Measurements from ENCODE around the gene EFHC2.
"Not testable (repeated sequence)": the region's sequence is repeated elsewhere in the genome, so short reads cannot be mapped to it uniquely, and the experiment has no call there.

EFHC2 gene

GRCh38 chrX:44290718-44291117, 52.8 kb downstream of the EFHC2 start:
- DNase-seq = no peak

GRCh38 chrX:44282753-44283152, 60.7 kb downstream of the EFHC2 start:
- no peak for DNase-seq

- no peak for DNase-seq
Measured at GRCh38 chrX:44280116-44280515, 63.4 kb downstream of the EFHC2 start.

DNA sequence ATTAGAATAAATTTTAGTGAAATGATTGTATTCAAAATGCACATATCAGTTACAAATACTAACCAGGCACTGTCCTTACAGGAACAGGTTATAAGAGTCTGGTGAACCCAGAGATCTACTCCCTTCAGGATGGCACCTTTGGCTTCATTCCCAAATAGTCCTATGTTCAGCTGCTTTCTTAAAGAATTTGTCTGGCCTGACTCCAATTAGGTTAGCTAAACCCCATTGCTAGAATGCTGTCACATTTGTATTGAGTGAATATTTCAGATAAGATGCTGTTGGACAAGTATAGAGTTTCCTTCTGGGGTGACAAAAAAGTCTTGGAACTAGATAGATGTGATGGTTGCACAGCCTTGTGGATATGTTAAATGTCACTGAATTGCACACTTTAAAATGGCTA, 69.4 kb downstream of the EFHC2 start:
- DNase-seq = no peak

DNA sequence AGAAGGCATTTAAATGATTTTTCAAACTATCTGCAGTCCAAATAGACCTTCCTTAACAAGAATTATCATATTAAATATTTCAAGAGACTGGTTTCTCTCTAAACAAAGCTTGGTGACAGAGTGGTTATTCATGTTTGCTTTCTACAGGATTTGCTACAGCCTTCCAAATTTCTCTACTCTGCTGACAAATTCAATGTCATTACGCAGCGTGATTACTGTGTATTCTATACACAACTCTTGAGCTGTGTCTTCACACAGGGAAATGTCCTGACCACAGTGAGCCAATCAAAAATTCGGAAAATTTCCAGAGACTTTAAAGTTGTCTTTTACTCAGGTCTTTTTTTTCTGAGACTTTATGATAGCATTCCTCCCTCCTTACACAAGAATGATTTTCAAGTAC, 75.6 kb downstream of the EFHC2 start:
- DNase-seq = no peak

- DNase-seq = no peak
Measured at GRCh38 chrX:44267116-44267515, 76.4 kb downstream of the EFHC2 start.

DNA sequence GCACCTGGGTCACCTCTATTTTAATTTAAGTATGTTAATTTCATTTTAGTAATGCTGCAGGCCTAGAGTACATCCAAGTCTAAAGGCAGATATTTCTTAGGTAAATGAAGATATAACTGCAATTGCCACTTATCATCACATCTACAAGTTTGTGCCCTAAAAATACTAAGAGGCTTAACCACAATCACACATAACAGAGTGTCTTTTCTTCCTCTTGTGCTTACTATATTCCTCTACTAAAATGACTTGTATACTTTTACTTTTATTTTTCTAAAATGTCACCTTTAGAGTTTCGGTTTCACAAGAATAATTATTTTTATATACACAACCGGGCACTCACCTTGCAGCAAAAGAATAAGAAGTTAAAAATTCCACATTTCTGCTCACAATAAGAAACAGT, 77.9 kb downstream of the EFHC2 start:
- DNase-seq = no peak

GRCh38 chrX:44264936-44265335, 78.5 kb downstream of the EFHC2 start:
- DNase-seq = no peak

- DNase-seq = no peak
Measured at GRCh38 chrX:44261286-44261685, 82.2 kb downstream of the EFHC2 start.

DNA sequence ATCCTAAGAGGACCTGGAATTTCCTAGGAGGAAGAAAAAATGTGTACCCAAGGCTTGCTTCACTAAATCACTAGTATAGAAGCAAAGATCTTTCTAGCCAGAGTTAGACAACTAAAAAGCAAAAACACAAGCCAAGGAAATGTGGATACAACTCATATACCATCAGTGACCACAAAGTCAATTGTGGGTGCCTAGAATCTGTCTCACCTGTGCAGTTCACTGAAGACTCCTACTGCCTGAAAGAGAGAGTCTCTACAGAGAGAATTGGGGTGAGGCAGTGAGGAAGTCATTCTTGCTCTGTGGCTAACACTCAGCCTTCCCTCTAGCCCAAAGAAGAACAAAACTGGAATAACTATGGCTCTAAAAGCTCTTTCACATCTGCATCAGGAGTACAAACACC, 82.9 kb downstream of the EFHC2 start:
- no peak for DNase-seq

DNA sequence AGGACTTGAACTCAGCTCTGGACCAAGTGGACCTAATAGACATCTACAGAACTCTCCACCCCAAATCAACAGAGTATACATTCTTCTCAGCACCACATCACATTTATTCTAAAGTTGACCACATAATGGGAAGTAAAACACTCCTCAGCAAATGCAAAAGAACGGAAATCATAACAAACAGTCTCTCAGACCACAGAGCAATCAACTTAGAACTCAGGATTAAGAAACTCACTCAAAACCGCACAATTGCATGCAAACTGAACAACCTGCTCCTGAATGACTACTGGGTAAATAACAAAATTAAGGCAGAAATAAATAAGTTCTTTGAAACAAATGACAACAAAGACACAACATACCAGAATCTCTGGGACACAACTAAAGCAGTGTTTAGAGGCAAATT, 87.7 kb downstream of the EFHC2 start:
- DNase-seq = not testable (repeated sequence)

GRCh38 chrX:44253575-44253942, 89.9 kb downstream of the EFHC2 start:
- DNase-seq = no peak

DNA sequence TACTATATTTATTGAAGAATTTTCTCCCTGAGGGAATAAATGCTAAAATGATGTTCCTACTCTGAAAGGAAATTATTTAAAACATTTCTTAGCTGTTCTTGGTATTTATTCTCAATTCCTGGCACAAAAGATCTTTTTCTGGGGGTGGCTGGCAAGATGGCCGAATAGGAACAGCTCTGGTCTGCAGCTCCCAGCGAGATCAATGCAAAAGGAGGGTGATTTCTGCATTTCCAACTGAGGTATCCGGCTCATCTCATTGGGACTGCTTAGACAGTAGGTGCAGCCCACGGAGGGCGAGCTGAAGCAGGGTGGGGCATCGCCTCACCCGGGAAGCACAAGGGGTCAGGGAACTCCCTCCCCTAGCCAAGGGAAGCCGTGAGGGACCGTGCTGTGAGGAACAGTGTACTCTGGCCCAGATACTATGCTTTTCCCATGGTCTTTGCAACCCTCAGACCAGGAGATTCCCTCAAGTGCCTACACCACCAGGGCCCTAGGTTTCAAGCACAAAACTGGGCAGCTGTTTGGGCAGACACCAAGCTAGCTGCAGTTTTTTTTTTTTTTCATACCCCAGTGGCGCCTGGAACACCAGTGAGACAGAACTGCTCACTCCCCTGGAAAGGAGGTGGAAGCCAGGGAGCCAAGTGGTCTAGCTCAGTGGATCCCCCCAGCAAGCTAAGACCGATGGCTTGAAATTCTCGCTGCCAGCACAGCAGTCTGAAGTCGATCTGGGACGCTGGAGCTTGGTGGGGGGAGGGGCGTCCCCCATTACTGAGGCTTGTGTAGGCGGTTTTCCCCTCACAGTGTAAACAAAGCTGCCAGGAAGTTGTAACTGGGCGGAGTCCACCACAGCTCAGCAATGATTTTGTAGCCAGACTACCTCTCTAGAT, 90.5 kb downstream of the EFHC2 start:
- DNase-seq = peak; percentile 42

DNA sequence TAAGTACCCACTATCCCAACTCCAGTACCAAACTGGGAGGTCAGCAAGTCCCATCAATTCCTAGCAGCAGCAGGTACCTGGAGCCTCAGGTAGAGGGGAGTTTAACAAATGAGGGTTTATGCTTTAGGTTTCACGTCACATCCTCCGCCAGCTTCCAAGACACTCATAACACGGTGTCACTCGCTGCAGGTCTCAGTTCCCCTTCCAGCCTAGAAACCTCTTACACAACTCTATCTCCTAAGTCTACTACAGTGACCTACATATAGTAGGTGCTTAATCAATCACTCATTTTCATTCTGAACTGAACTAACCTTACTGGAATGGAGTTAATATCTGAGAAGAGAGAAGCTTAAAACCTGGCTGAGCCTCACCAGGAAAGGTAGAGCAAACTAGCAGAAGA, 96.0 kb downstream of the EFHC2 start:
- no peak for DNase-seq

GRCh38 chrX:44246826-44247225, 96.6 kb downstream of the EFHC2 start:
- no peak for DNase-seq

DNA sequence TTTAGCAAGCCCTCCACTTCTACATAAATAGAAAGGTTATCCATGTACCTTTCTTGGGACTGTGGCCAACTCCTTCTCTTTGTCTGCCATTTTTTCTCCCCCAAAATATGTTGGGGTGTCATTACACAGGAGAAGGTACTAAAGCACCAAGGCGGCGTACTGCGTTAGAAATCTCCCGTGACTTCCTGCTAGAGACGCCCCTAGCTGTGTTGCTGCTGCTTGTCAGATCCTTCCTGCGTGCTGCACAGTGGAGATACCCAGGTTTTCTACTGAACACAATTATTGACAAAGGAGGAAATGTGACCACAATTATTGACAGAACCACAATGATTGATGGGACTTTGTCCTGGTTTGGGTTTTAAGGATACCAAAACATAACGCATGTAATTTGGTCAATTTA, 97.7 kb downstream of the EFHC2 start:
- no peak for DNase-seq

- no peak for DNase-seq
Measured at GRCh38 chrX:44244008-44244407, 99.5 kb downstream of the EFHC2 start.

GRCh38 chrX:44241546-44241945, 101.9 kb downstream of the EFHC2 start:
- DNase-seq = no peak

GRCh38 chrX:44240036-44240435, 103.4 kb downstream of the EFHC2 start:
- DNase-seq = no peak

GRCh38 chrX:44239036-44239435, 104.4 kb downstream of the EFHC2 start:
- DNase-seq = no peak

DNA sequence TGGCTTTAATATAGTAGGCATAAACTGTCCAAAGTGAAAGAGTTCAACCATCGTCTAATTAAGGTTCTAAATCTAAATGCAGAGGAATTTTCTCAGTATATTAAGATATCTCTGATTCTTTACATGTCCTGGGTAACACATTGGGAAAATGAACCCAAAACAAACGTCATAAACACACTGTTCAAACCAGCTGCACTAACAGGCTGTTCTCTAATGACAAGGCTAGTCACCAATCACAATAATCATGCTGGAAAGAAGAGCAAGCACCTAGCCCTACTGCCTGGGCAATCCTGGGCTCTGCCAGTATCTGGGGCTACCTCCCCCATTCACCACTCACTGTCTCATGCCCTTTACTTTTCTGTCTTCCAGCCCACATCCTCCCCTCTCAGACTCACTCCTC, 107.9 kb downstream of the EFHC2 start:
- no peak for DNase-seq

DNA sequence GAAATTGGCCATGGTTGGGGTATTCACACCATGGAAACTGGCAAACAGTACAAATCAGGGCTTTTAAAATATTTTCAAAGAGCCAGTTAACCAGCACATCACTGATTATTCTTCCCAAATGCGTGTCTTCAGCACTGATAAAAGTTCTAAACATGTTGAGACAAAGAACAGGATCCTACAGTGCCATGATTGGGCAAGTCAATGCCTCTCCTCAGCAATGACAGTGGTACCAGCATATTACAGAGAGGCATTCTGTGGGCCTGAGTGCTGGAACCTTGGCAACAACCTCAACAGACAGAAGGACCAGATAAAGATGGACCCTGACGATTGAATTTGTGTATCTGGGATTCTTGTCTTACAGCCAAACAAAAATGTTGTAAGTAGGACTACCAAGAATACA, 108.9 kb downstream of the EFHC2 start:
- no peak for DNase-seq

DNA sequence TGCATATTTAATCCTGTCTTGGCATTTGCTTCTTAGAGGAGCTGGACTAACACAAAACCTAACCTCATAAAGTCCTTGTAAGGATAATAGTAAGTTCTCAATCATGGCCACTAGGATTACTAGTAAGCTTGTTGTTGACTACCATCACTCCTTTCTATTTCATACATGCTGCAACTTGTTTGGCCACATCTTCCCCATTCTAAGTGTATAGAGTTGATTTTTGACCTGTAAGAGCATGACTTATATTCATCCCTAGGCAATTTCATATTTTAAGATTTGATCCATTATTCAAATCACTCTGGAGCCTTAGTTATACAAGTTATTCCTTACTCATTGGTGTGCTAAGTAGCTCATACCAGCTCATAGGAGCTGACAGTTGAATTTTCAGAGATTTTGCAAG, 109.4 kb downstream of the EFHC2 start:
- DNase-seq = no peak

DNA sequence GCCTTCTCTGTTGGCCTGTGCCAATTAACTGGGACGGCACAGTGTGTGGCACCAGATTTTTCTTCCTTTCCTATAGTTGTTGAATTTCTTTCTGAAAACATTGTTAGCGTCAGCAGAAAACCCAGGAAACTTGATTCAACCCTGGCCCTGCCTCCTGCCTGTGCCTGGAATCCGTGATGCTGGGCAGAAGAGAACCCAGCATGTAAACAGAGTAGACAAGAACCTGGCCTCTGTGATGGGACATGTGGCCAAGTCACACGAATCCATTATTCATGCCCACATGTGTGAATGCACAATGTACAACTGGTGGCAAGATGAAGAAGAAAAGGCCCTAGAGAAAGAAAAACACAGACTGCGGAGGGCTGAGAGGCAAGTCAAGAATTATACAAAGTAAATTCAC, 111.4 kb downstream of the EFHC2 start:
- DNase-seq = no peak

DNA sequence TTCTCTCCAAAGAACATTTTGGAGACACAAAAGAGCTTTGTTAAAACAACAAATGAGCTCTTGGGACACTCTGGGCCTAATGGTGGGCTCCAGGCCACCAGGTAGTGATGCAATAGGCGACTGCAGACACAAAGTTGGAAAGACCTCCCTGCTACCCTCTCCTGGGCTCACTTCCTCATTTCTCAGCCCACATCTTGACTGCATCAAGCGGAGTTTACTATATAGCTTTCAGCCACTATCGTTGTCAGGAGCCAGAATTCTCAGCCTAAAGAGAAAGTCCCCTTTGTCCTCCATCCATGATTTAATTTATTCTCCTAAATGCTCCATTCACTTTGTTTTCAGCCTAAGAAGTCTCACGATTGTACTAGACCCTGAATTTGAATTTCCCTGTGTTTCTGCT, 114.9 kb downstream of the EFHC2 start:
- DNase-seq = no peak
